ENCODE measurements around the gene PAX8.
"Not testable (repeated sequence)": the region's sequence is repeated elsewhere in the genome, so short reads cannot be mapped to it uniquely, and the experiment has no call there.

PAX8 gene

DNA sequence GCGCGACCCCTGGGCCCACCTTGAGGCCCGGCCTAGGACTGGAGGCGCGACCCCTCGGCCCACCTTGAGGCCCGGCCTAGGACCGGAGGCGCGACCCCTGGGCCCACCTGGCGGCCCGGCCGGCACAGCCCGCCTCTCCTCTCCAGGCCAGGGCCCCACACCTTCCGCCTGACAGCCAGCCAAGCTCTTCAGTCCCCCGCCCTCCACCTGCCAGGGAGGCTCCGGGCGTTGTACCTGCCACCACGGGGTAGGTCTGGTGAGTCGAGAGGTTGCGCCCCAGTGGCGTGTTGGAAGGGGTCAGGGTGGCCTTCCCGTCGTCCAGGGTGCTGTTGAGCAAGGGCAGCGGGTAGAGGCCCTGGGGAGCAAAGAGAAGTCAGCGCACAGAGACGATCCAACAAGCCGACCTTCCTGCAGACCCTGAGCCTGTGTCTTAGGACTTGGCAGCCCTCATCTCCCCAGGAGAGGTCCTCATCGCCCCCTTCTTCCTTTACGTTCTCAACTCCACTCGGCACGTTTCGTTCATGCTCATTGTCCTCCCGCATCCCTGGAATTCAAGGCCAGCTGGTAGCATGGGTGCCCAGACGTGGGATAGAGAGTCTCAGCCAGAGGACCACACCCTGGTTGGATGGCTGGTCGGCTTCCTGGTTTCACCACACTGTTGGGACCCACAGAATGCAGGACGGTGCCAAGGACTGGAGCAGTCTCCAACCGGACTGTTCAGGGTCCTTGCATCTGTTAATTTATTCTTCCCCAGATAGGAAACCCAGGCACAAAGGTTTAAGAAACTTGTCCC lies 42.2 kb downstream of the PAX8 start:
- DNase-seq (ENCODE audit: low spot score): no peak

DNA sequence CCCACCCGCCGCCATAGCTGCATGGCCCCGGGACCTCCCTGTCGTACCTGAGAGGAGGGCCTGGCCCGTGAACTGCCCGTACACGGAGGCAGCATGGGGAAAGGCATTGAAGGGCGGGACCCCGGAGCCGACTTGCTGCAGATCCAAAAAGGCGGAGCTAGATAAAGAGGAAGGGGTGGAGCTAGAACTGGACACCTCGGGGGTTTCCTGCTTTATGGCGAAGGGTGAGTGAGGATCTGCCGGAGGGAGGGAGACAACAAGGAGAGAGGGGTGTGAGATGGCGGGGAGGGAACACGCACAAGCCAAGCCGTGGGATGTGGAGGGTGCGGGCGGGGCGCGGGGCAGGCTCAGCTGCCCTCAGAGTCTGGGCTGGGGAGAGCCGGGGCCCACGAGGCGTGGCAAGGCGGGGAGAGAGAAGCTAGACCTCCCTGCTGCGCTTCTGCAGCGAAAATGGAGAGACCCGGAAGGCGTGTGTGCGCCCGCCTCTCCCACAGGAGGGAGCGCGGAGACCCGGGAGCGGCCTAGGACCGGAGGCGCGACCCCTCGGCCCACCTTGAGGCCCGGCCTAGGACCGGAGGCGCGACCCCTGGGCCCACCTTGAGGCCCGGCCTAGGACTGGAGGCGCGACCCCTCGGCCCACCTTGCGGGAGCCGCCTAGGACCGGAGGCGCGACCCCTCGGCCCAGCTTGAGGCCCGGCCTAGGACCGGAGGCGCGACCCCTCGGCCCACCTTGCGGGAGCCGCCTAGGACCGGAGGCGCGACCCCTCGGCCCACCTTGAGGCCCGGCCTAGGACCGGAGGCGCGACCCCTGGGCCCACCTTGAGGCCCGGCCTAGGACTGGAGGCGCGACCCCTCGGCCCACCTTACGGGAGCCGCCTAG lies 43.1 kb downstream of the PAX8 start:
- not testable (repeated sequence) for DNase-seq (ENCODE audit: low spot score)

DNA sequence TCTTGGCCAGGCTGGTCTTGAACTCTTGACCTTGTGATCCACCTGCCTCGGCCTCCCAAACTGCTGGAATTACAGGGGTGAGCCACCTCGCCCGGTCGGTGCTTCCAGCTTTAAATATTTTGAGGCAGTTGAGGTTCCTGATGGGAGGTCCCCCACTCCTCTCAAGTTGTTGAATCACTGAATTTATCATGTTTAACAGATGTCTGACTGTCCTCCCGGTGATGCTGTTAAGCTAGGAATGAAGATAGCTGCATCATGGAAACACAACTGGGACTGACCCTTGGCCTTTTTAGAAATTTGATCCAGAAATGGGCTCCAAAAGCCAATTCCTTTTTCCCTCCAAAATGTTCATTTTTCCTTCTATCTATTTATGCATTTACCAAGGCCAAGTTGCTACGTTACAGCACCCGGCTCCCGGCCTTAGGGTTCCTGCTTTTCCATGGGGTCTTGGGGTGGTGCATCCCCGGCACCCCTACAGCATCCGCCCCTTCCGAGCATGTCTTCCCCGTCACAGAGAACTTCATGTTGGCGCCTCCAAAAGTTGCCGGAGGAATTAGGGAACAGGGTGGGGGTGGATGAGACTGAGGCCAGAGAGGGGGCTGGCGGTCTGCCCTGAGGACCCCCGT lies 43.9 kb downstream of the PAX8 start:
- DNase-seq (ENCODE audit: low spot score): no peak

DNA sequence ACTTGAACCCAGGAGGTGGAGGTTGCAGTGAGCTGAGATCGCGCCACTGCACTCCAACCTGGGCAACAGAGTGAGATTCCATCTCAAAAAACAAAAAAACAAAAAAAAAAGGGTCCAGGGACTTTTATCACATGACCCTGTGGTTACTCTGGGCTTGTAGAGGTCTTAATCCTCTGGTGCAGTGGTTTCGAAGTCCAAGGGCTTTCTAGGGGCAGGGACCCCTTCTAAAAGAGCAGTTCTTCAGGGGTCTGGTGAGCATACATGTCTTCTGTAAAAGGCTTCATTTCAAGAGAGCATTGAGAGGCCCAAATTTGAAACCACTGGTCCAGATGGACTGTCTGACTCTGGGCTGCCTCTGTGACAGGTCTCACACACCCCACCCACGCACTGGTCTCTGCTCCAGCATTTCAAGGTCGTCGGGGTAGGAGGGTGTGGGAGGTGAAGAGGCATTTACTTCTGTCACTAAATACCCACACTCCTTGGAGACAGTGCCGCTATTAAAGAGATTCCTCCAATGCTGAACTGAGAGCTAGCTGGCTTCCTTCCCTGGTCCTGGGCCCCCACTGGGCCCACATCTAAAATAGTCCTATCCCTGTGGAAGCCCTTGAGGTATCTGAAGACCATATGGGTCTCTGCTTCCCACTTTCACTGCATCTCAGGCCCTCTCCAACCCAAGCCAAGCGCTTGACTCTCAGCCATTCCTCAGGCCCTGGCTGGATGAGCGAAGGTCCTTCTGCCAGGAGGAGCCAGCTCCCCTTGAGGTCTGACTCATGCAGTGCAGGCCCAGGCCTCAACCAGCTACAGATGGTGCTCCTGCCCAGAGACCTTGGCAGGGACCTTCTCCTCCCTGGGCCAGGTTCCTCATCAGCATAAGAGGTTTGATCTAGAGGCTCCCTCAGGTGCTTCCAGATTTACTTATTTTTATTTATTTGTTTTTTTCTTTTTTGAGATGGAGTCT lies 44.8 kb downstream of the PAX8 start:
- DNase-seq (ENCODE audit: low spot score): no peak

DNA sequence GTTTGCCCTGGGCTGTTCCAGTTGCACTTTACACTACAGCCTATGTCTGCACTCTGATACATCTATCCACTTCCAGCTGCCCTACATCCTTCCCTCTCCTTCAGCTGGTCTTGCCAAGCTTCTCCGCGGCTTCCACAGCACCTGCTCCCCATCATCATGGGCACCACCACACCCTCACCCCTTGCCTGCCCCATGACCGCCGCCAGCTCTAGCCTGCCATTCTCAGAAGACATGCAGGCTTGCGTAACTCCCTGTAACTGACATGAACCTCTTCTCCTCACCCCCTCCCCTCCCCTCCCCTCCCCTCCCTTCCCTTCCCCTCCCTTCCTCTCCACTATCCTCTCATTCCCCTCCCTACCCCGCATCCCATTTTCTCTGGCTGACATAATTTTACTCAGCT lies 46.0 kb downstream of the PAX8 start:
- DNase-seq (ENCODE audit: low spot score): no peak

DNA sequence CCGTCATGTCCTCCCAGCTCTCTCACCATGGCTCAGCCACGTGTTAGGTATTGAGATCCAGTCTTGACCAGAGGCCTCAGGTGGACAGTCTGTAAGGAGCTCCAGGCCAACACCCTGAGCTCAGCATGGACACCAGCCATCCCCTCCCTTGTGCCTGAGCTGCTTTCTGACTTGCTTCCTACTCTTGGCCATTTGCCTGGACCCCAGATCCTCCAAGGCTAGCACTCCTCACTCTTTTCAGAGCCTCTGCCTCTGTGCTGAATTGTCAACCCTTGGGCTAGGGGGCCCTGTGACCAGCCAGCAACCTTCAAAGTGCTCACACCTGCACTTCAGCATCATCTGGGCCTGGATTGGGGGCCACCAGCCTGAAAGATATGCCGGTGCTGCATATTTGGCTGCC lies 46.6 kb downstream of the PAX8 start:
- DNase-seq (ENCODE audit: low spot score): no peak

DNA sequence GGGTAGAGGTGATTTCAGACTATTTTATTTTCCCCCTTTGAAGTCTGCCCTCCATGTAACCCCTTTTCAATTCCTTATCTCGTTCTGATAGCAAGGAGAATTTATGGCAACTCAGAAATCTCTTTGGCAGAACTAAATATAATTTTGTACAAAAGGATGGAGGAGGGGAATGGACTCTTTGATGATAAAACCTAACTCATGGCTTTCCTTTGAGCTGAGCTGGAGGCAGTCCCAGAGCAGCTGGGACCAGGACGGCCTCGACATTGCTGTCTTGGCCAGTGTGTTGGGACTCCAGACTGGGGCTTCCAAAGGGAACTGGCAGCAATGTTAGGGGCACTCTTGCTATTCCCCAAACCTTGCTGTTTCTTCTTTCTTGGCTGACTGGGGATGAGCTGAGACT lies 47.7 kb downstream of the PAX8 start:
- DNase-seq (ENCODE audit: low spot score): no peak

DNA sequence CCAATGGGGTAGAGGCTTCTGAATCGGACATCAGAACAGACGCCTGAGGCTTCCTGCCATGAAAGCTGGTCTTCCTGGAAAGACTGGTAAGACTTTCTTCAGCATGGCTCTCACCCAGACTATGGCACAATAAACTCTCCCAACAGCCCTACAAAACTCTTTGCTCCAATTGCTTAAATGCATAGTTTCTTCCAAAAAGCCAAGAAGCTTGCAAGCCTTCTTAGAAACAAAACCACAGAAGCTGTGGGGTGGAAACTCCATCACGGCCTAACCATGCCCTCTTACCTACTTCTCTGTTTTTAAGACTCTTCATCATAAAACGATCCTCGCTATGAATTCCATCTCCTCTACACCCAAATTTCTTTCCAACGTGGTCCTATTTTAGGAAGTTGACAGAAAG lies 48.2 kb downstream of the PAX8 start:
- no peak for DNase-seq (ENCODE audit: low spot score)

DNA sequence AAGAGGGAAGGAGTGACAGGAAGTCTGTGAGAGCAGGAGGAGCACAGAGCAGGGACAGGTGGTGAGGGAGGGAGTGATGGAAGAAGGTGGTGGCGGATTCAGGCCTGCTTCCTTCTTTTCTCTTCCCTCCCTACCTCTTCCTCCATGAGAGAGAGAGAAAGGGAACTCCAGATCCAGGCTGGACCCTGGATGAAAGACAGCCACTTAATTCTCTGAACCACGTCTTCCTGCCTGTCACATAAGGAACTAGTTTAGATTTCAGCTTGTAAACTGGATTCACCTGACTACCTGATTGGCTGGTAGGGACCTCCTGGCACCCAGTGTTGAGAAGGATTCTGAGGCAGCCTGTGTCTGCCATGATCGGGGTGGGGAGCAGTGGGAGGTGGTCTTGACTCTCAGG lies 48.9 kb downstream of the PAX8 start:
- DNase-seq (ENCODE audit: low spot score): no peak

DNA sequence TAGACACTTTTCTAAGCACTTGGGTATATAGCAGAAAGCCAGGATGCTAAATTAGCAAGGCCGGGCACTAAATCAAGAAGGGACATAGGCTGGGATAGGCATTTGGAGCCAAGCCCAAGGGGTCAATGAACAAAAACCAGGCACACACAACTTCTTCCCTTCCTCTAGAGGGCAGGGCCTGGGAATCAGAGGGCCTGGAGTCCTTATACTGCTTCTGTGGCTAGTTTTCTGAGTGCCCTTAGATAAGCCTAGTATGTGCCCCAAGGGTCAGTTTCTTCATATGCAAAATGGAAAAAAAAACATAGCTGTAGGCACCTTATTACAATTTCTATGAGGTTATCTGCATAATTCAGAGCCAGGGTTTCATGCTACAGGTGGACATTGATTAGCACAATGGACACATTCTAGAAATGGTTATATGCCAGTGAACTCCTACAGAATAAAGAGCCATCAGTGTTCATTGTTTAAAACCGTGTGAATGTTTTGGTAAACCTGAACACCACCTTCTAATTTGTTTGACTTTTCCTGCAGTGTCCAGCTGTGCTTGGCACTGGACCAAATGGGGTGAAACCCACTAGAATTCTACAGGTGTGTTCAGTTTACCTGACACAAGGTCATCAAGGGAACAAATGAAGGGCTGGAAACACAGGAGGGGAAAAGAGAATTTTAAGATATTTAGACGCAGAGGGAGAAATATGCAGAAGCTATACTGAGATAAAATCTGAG lies 49.6 kb downstream of the PAX8 start:
- no peak for DNase-seq (ENCODE audit: low spot score)

DNA sequence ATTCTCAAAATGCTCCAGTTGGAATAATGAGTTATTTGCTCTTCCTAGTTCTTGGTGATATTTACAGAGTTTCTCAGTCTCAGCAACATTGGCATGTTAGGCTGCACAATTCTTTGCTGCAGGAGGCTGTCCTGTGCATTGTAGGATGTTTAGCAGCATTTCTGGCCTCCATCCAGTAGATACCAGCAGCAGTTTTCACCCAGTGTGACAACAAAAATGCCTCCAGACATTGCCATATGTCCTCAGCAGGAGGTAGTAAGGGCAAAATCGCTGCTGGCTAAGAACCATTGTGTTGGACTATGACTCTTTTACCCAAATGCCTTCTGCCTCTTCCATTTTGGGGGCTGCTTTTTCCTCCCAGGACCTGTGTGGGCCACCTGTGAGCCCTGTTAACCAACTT lies 50.4 kb downstream of the PAX8 start:
- DNase-seq (ENCODE audit: low spot score): no peak

DNA sequence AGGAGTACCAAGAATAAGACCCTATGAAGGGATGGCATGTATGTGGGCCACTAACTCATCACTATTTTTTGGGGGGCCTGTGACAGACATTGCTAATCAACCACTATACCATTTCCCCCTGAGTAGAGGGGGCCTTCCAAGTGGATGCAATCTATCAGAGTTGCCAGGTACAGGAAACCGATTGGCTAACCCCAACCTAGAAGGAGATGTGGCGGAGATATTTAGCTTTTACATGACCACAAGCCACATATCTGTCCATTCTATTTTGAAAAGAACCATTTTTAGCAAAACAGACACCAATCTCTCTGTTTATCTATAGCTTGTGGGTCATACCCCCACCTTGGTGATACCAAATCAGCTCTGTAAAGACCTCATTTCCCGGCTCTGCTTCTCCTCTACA lies 51.0 kb downstream of the PAX8 start:
- no peak for DNase-seq (ENCODE audit: low spot score)

DNA sequence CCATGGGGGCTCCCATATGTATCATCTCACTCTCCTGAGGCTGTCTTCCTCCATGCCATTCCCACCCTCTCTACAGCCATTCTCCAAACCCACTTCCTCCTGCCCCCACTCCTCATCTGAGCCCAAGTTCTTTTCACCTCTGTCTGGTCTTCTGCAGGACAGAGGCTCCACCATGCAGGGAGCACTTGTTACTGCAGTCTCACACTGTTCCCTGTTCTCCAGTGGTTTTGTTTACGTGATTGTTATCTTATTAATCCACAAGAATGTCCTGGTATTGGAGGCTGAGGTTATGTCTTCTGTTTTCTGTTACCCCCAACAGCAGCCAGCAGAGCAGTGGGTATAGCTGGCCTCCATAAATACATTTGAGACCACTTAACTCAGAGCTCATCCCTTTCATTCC lies 51.4 kb downstream of the PAX8 start:
- no peak for DNase-seq (ENCODE audit: low spot score)

DNA sequence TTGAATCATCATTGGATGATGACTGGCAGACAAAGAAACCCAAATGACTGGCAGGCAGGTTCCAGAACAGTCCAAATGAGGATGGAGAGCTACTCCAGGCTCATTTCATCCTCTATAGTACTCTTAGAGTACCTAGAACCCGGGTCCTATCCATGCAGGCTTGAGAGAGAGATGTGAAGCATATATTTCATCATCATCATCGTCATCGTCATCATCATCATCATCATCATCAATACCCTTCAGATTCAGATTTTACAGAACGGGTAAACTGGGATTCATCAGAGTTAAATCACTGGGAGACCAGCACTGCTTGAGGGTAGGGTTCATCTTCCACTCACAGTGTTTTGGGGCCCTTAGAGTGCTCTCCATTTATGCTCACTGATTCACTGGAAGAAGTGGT lies 52.3 kb downstream of the PAX8 start:
- DNase-seq (ENCODE audit: low spot score): no peak

DNA sequence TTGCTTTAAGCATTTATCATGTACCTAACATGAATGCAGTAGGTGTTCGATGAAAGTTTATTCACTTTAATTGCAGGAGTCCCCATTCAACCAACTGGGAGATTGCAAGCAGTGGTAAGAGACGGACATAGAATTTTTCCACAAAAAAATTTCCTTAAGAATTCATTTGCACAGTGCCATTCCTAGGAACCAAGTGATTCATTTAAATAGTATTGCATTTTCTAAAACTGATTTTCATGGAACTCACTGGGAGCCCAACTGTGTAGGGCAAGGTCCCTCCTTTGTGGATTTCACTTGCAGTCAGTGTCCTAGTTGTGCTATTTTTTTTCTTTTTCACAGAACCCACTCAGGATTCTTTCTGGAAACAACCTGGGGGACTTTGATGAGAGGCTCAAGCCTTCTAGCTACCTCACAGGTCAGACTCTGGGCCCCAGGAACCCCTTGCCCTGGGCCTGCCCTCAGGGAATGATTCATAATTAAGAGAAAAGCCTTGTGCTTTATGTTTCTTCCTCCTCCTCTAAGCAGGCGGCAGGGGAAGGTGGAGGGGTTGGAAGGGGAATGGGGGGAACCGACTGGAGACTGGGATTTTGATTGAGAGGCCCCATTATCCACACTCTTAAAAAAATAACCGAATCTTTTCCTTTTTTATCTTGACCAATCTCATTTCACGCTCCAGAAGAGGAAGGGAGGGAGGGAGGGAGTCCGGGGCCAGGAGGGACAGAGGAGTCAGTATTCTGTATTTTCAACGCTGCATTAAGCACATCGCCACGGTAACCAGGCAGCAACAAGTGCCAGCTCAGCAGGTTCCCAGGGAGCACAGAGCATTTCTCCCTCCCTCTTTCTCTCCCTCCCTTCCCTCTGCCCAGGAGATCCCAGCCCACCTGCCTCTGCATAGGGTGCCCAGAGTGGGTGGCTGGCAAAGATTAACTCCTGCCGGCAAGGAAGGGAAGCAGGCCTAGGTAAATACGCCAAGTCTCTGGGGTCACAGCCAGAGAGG lies 53.2 kb downstream of the PAX8 start:
- DNase-seq (ENCODE audit: low spot score): no peak

DNA sequence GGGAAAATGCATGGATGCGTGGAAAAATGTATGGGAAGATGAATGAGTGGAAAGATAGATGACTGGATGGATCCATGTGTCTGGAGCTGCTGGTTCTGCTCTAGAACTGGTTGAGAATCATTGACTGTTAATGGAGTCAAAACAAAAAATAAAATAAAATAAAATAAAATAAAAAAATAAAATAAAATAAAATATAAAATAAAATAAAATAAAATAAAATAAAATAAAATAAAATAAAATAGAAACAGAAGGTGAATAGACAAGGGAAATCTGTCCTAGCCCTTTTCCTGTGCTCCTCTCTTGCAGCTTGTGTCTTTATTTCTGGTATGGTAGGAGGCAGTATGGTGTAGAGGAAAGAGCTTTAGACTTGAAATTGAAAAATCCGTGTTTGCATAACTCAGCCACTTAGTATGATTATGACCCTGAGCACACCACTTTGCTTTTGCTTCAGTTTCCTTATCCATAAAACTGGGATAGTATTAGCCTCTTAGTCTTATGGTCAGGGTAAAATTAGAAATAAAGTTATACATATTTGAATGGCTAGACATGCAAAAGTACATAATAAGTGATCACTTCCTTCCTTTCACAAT lies 54.0 kb downstream of the PAX8 start:
- no peak for DNase-seq (ENCODE audit: low spot score)

DNA sequence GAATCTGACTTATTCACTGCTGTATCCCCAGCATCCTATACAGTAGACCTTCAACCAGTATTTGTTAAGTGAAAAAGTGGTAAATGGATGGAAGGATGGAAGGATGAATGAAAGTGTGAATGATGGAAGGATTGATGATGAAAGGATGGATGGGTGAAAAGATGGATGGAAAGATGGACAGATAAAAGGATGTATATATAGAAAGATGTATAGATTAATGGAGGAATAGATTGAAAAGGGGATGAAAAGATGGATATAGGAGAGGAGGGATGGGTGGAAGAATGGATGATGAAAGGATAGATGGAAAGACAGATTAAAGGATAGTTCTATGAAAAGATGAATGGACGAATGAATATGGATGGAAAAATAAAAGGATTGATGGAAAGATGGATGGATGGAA lies 54.9 kb downstream of the PAX8 start:
- no peak for DNase-seq (ENCODE audit: low spot score)

DNA sequence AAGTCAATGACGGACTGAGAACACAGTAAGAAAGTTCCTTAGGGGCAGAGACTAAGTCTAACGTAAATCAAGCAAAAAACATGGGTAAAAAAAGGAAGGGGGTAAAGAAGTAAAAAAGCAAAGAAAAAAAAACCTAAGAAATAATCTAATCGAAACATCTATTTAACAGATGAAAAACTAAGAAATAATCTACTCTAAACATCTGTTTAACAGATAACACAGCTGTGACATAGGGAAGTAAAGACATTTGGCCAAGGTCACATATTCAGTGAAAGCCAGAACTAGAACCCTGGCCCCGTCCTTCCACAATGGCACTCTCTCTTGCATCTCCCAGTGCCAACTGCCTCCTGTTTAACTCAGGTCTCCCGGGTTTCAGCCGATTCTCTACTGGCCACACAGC lies 56.9 kb downstream of the PAX8 start:
- no peak for DNase-seq (ENCODE audit: low spot score)

DNA sequence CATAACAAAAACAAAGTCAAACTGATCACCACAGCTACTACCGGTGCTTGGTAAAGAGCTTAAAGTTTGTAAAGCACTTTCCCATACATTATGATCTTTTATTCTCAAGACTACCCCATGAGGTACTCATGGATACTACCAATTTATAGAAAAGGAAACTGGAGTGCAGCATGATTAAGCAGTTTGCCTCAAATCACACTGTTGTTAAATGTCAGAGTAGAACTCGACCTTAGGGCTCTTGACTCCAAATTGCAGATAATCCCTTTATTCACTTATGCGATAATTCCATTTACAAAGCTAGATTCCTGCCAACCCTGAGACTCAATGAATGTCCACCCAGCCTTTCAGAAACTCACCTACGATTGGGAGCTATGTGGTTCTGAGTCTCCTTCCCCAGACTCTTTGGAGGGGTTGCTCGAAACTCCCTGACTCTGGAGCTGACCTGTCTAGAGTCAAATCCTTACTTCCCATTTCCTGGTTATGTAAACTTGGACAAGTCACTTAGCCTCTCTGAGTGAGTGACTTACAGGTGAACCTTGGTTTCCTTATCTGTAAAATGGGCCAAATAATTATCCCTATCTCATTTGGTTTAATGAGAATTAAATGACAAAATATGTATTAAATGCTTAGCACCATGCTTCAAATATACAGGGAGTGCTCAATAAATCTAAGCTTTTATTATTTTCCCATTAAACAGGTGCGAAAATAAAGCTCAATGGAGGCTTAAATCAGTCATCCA lies 57.6 kb downstream of the PAX8 start:
- DNase-seq (ENCODE audit: low spot score): no peak

Measured in D341Med (cell line).